ENCODE data around the gene SRRM4.

DNA sequence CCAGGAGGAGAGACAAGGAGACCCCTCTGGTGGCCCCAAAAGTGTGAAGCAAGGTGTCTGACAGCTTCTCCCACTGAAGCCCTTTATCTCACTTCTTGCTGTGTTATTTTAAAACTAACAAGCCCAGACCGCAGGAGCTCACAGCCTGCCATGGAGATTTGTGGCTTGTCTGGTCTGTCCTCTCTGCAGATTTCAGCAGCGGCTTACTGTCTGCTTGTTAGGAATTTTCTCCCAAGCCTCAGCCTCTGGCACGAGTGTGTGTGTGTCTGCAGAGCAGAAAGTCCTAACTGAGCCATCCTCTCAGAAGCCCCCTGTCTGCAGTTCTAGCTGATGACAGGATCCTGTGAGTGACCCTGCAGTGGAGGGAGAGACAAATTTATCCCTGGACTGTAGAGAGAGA, 109.5 kb downstream of the SRRM4 start:
- TF ChIP-seq, protein P1, sequence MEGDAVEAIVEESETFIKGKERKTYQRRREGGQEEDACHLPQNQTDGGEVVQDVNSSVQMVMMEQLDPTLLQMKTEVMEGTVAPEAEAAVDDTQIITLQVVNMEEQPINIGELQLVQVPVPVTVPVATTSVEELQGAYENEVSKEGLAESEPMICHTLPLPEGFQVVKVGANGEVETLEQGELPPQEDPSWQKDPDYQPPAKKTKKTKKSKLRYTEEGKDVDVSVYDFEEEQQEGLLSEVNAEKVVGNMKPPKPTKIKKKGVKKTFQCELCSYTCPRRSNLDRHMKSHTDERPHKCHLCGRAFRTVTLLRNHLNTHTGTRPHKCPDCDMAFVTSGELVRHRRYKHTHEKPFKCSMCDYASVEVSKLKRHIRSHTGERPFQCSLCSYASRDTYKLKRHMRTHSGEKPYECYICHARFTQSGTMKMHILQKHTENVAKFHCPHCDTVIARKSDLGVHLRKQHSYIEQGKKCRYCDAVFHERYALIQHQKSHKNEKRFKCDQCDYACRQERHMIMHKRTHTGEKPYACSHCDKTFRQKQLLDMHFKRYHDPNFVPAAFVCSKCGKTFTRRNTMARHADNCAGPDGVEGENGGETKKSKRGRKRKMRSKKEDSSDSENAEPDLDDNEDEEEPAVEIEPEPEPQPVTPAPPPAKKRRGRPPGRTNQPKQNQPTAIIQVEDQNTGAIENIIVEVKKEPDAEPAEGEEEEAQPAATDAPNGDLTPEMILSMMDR (conservative IDR thresholded peaks at IDR 0.05; ENCODE audit: low read depth, low read length): no peak
- TF ChIP-seq EZH2 (IDR thresholded peaks at IDR 0.05; ENCODE audit: low read length, unreplicated experiment) (no peak), EZH2phosphoT487 (IDR thresholded peaks at IDR 0.05; ENCODE audit: borderline replicate concordance, low read length) (no peak)
